Measurements from ENCODE around the gene TBC1D1.

The TBC1D1 gene

GRCh38 chr4:37995981-37996775 lies 105.3 kb downstream of the TBC1D1 start:
- DNase-seq = no peak

DNA sequence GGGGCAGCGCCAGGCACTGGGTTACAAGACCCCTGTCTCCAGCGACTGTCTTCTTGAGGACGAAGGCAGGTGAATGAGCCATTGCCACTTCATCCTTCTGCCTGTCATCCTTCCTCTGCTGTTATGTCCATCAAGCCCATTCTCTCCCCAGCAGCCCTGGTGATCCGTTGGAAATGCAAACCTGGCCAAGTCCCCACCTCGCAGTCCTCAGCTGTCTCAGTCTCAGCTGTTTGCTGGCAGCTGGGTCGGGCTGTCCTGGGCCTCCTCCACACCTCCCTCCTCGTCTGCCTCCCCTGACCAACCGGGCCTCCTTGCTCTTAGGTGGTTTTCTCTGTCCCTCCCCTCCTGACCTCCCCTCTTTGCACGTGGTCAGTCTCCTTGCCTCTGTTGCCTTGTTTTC lies 107.3 kb downstream of the TBC1D1 start:
- DNase-seq = no peak

DNA sequence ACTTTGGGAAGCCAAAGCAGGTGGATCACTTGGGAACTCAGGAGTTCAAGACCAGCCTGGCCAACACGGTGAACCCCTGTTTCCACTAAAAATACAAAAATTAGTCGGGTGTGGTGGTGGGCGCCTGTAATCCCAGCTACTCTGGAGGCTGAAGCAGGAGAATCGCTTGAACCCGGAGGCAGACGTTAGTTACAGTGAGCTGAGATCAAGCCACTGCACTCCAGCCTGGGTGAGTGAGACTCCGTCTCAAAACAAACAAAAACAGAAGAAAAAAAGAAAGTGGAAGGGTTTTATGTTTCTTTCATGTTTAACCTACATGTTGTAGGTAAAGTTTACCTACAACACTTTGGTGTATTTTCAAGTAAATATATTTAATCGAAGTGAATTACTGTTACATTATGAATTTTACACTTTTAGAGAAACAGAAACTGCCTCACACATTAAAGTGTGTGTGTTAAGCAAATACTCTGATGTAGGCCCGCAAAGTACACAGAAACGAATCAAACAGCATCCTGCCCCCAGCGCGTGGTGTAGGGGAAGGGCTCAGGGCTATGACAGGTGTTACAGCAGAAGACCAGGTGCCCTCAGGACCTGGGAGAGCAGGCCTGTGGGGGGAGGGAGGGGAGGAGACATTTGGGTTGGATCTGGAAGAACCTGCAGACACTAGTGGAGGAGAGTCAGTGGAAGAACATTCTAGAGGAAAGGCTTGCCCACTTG lies 108.3 kb downstream of the TBC1D1 start:
- DNase-seq = no peak

GRCh38 chr4:37999965-38000364 lies 109.1 kb downstream of the TBC1D1 start:
- DNase-seq = no peak

DNA sequence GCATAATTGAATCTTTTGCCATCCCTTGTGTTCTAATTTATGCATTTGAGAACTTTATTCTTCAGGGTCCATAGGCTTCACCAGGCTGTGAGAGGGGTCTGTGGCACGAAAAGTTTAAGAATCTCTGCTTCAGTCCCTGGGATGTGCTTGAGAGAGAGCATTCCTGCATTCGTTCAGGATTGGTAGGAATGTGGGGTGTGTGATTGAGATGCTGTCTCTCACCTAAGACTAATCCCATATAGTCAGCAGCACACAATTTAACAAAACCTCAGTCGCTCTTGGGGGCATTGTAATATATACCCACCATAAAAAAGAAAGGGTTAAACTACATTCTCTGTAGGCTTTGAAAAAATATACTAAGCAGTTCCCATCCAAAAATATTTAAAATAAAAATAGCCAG lies 111.0 kb downstream of the TBC1D1 start:
- no peak for DNase-seq

DNA sequence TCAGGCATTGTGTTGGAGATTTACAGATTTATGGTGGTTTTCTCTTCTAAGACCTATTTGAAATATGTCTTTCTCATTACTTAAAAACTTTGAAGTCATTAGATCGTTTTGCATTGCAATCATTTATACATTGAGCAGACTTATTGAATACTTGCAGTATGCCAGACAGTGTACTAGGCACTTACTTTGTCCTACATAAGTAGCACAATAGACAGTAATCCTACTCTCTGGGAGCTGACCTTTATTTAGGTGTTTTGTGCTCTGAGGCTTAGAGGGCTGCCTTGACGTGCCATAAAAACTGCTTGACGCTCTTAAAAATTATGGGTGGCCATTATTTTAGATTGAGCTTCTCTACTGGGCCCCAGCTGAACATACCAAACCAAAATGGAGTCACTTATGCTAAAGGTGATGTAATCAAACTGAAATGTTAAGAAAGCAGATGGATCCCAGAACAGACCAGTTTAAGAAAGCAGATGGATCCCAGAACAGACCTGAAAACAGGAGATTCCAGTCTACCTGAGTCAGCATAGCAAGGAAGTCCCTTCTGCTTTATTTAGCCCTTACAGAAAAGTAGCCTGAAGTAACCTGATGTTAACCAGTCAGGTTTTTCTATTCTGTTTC lies 111.7 kb downstream of the TBC1D1 start:
- DNase-seq = no peak

DNA sequence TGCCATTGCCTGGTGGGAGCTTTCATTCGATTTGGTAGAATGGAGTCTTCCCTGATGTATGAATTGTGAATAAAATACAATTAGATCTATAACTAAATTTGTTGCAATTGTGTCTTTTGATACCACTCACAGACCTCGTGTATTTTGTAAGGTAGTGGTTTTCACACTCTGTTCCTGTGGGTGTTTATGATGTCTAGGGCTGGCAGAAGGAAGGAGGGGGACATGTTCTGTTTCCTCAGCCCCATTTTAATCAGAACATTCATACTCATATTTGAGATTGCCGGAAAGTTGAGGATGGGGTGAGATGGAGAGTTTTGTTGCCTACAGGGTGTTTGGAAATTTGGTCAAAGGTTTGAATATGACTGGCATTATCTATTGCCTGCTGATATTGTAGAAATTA lies 112.2 kb downstream of the TBC1D1 start:
- DNase-seq = no peak

- no peak for DNase-seq
These were observed 112.7 kb downstream of the TBC1D1 start for GRCh38 chr4:38003628-38004027.

DNA sequence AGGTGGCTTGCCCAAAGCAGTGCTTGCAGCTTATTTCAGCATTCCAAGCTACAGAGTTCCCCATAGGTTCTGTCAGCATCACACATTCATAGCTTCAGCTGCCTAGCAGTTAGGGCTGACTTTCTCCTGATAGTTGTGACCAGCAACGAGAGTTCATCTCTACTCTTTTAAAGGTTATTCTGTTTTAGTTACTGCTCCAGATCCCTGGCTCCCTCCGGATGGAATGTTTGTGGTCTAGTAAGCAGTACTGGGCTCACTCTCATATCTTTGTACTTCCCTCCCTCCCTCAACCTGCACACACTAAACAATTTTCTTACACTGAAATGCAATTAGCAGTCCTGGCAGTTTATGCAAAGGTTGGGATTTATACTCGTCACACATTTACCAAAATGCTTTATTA lies 113.2 kb downstream of the TBC1D1 start:
- DNase-seq = no peak

DNA sequence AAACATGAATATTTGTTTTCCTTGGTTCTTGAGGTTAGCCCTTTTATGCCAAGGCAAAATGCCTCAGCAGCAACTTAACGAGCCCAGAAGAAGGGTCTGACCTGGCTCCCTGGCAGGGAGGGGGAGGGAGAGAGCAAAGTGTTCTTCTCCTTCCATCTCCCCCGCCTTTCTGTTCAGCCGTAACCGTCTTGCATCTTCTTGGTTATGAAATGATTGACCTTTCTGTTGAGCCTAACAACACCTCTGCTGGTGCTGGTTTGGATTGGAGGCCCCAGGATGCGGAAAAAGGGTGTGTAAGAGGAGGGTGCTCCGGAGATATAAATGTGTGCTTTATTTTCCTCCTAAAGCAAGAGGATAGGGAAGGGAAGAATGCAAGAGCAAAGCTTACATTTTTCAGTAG lies 114.0 kb downstream of the TBC1D1 start:
- DNase-seq = no peak

GRCh38 chr4:38005637-38006036 lies 114.8 kb downstream of the TBC1D1 start:
- no peak for DNase-seq

GRCh38 chr4:38007645-38008044 lies 116.8 kb downstream of the TBC1D1 start:
- DNase-seq = no peak

- DNase-seq = no peak
These were observed 117.7 kb downstream of the TBC1D1 start for GRCh38 chr4:38008571-38009021.

DNA sequence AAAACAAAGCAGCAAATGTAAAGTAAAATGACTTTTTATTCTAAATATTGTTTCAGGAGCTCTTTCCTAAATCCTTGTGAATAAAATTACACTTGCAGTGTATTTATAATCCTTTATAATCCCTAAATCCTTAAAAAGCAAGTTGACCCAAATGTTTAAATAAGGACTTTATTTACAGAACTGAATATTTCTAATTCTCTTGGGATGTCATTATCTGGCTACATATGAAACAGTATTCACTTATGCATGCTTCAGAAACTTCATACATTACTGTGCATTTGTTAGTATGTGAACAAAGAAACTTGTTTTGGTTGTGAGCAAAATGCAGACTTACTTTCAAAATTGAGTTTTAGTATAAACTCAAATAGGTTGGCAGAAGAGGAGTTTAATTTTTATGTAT lies 118.5 kb downstream of the TBC1D1 start:
- no peak for DNase-seq

DNA sequence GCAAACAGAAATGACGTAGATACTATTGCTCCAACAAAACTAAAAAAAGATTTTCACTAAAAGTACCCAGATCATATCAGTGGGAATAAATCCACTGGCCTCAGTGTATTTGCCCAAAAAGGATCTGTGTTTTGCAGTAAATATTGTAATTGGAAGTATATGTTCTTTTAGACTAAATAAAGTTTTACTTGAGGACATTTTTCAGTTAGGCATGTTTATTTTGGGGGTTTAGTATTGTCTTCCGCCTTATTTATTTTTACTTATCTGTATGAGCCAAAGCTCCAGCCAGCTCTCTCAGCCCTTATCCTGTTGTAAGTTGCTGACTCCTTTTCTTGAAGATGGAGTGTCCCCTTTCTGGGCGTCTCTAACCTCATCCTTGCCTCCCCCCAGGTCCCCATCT lies 119.1 kb downstream of the TBC1D1 start:
- no peak for DNase-seq

- no peak for DNase-seq
These were observed 120.8 kb downstream of the TBC1D1 start for GRCh38 chr4:38011511-38012162.

DNA sequence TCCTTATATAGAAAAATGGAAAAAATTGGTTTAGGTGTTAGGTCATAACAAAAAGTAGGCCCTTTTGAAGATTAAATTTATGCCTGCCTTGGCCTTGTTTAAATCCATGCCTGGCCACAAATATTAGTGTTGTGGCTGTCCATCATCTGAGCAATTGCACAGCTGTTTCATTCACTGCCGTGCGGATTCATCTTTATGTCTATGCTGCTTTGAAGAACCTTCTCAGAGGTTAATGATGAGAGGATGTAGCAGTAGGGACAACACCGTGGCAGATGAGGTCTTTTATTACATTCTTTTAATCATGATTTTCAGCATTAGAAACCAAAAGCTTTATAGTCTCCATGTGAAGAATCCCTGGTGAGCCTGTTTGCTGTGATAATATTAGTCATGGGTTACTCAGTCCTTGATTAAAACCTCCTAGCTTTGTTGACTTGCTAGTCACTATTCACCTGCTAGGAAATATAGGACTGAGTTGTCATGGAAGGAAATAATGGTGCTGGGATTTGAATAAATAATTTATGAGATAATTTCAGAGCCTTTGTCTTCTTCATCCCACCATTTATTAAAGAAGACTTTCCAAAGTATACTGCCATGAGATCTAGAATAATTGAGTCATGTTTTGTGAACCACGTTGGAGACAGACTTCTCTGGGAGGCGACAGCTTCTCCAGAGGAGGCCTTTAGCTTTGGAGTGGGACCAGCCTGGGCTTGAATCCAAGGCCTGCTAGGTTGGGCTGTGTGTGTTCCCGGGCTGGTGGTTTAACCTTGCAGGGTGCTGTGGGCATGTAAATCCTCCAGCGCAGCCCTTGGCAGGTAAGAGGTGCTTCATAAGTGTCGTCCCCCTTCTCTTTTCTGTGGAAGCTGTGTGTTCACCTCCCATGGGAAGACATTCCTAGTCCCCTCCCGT lies 122.8 kb downstream of the TBC1D1 start:
- DNase-seq = no peak

GRCh38 chr4:38014421-38014852 lies 123.6 kb downstream of the TBC1D1 start:
- DNase-seq = no peak

GRCh38 chr4:38015886-38016515 lies 125.1 kb downstream of the TBC1D1 start:
- no peak for DNase-seq

GRCh38 chr4:38016698-38017097 lies 125.8 kb downstream of the TBC1D1 start:
- no peak for DNase-seq

DNA sequence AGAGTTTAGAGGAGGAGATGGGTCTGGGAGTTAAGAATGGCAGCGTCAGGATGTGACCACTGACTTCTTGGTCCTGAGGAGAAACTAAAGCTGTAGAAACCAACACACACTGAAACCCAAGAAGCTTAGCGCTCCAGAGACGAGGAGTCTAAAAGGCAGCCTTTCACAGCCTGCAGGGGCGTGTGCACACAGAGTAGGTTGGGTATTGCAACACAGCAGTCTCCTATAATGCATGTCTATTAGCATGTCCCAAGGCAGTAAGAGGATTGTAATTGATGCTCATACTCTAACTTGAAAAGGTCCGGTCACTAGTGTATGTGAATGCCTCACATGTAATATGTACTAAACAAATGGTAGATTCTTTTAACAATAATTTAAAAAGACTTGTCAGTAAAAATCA lies 126.7 kb downstream of the TBC1D1 start:
- no peak for DNase-seq

GRCh38 chr4:38020386-38020785 lies 129.5 kb downstream of the TBC1D1 start:
- DNase-seq = no peak
